Esophagus (tissue), 2 donors: Measurements from ENCODE around the gene PYDC1. TPM values are rescaled to one million over a fixed set of nuclear protein-coding genes. Genes with fewer than 3 reads are reported as not detected.
"Not testable (repeated sequence)": the region's sequence is repeated elsewhere in the genome, so short reads cannot be mapped to it uniquely, and the experiment has no call there.

Experiments
- H3K27ac ChIP-seq, 2 donors: one replicate each; pipeline ENCODE4 v1.5.1; 2013; ENCODE audit warnings: low read depth in 2 of 2, mild to moderate bottlenecking in 2 of 2, inconsistent platforms in 1 of 2, low read length in 1 of 2, moderate library complexity in 1 of 2
- H3K27me3 ChIP-seq, 2 donors: one replicate each; pipeline ENCODE4 v1.6.1; 2013; ENCODE audit warnings: low read length in 2 of 2, control low read depth in 1 of 2, mild to moderate bottlenecking in 1 of 2; ENCODE audit not compliant: insufficient read depth in 2 of 2, control insufficient read depth in 1 of 2
- H3K36me3 ChIP-seq, 2 donors: one replicate each; pipeline ENCODE4 v1.6.1; 2013; ENCODE audit warnings: low read length in 1 of 2; ENCODE audit not compliant: control insufficient read depth in 2 of 2, insufficient read depth in 2 of 2
- H3K4me1 ChIP-seq, 2 donors: one replicate each; pipeline ENCODE4 v1.6.1; 2013; ENCODE audit warnings: low read length in 1 of 2; ENCODE audit not compliant: control insufficient read depth in 2 of 2, insufficient read depth in 2 of 2
- H3K4me3 ChIP-seq, 2 donors: one replicate each; pipeline ENCODE4 v1.5.1; 2013; ENCODE audit warnings: low read length in 2 of 2, mild to moderate bottlenecking in 2 of 2, low read depth in 1 of 2, moderate library complexity in 1 of 2
- H3K9me3 ChIP-seq, 2 donors: one replicate each; pipeline ENCODE4 v1.6.1; 2013; ENCODE audit warnings: mild to moderate bottlenecking in 2 of 2, low read depth in 1 of 2, low read length in 1 of 2, moderate library complexity in 1 of 2; ENCODE audit not compliant: control insufficient read depth in 2 of 2, insufficient read depth in 1 of 2
- WGBS, 2 donors: extraction: QIAGEN DNeasy Blood & Tissue Kit; methylation state at CpG; one replicate each; pipeline ENCODE4 v1.1.7; 2013; 5-methylcytosine and 5-hydroxymethylcytosine counted together
- polyA plus RNA-seq, 2 donors: library from polyadenylated mRNA; stranded (reverse); fragments of 200-250 nt; gene quantifications; one replicate each; pipeline ENCODE4 v1.2.3, GENCODE V29; 2013
- donor health status: healthy with polysubstance abuse.
- donor health status: Bipolar disorder and iron deficiency.

The PYDC1 gene
- polyA plus RNA-seq, 2 donors, result not detected

- H3K27me3 ChIP-seq, result no peaks in the 10 kb centered on the region
- peaks cover 5 to 13% of the 10 kb centered on the region in 2 donors for H3K4me1 ChIP-seq
- H3K36me3 ChIP-seq, result peaks cover 0 to 21% of the 10 kb centered on the region in 2 donors
- H3K9me3 ChIP-seq, result no peaks in the 10 kb centered on the region
- H3K4me3 ChIP-seq, result no peak overlapping the region
- H3K27ac ChIP-seq, result no peak overlapping the region
- WGBS, 2 donors, result 51 to 54% methylated on average over 7 of the region's 7 CpGs
These were observed 18.6 kb downstream of the PYDC1 start for GRCh38 chr16:31198207-31198882.

- peaks cover 5 to 6% of the 10 kb centered on the region in 2 donors for H3K4me1 ChIP-seq
- H3K27ac ChIP-seq, result no peak overlapping the region
- peaks cover 9 to 26% of the 10 kb centered on the region in 2 donors for H3K36me3 ChIP-seq
- H3K27me3 ChIP-seq, result no peaks in the 10 kb centered on the region
- 88% methylated on average over 17 of the region's 17 CpGs for WGBS, 2 donors
- no peaks in the 10 kb centered on the region for H3K9me3 ChIP-seq
- H3K4me3 ChIP-seq, result no peak overlapping the region
These were observed 20.4 kb downstream of the PYDC1 start for GRCh38 chr16:31196324-31197088.

- H3K27ac ChIP-seq, H3K27me3 ChIP-seq, H3K9me3 ChIP-seq, H3K4me3 ChIP-seq, H3K4me1 ChIP-seq: not testable (repeated sequence)
- H3K36me3 ChIP-seq, result peaks cover 15 to 26% of the 10 kb centered on the region in 2 donors
- 95 to 97% methylated on average over 11 of the region's 11 CpGs for WGBS, 2 donors
These were observed 21.1 kb downstream of the PYDC1 start for GRCh38 chr16:31195861-31196260.

GRCh38 chr16:31194898-31195297, 22.0 kb downstream of the PYDC1 start:
- Histone ChIP-seq H3K9me3 (no peaks in the 10 kb centered on the region), H3K4me1 (peaks cover 0 to 2% of the 10 kb centered on the region in 2 donors), H3K4me3 (no peak overlapping the region), H3K27me3 (no peaks in the 10 kb centered on the region), H3K27ac (no peak overlapping the region), H3K36me3 (peaks cover 21 to 36% of the 10 kb centered on the region in 2 donors)
- WGBS, 2 donors, result 78% methylated on average over 7 of the region's 7 CpGs

- Histone ChIP-seq H3K27me3 (no peaks in the 10 kb centered on the region), H3K4me1 (peaks cover 0 to 2% of the 10 kb centered on the region in 2 donors), H3K9me3 (no peaks in the 10 kb centered on the region), H3K27ac (no peak overlapping the region), H3K4me3 (no peak overlapping the region), H3K36me3 (peaks cover 28 to 36% of the 10 kb centered on the region in 2 donors)
- 87 to 98% methylated on average over 2 of the region's 2 CpGs for WGBS, 2 donors
These were observed 23.1 kb downstream of the PYDC1 start for GRCh38 chr16:31193874-31194273.

GRCh38 chr16:31192856-31193642, 23.9 kb downstream of the PYDC1 start:
- 89 to 91% methylated on average over 16 of the region's 16 CpGs for WGBS, 2 donors
- Histone ChIP-seq H3K4me1 (peaks cover 0 to 2% of the 10 kb centered on the region in 2 donors), H3K36me3 (peaks cover 34 to 38% of the 10 kb centered on the region in 2 donors)

GRCh38 chr16:31191697-31192428, 25.1 kb downstream of the PYDC1 start:
- WGBS, 2 donors, result 83 to 88% methylated on average over 5 of the region's 5 CpGs

More at GRCh38 chr16:31192856-31193642, 23.9 kb downstream of the PYDC1 start:
- Histone ChIP-seq H3K4me3 (no peak overlapping the region), H3K9me3 (no peaks in the 10 kb centered on the region), H3K27ac (no peak overlapping the region), H3K27me3 (no peaks in the 10 kb centered on the region)

GRCh38 chr16:31190818-31191444, 26.0 kb downstream of the PYDC1 start:
- no peaks in the 10 kb centered on the region for H3K9me3 ChIP-seq
- no peaks in the 10 kb centered on the region for H3K27me3 ChIP-seq
- WGBS, 2 donors, result 93 to 94% methylated on average over 17 of the region's 17 CpGs
- no peak overlapping the region for H3K27ac ChIP-seq
- H3K4me3 ChIP-seq, result no peak overlapping the region
- peaks cover 39 to 49% of the 10 kb centered on the region in 2 donors for H3K36me3 ChIP-seq
- peaks cover 0 to 2% of the 10 kb centered on the region in 2 donors for H3K4me1 ChIP-seq

More at GRCh38 chr16:31191697-31192428, 25.1 kb downstream of the PYDC1 start:
- H3K9me3 ChIP-seq, result no peaks in the 10 kb centered on the region
- no peak overlapping the region for H3K4me3 ChIP-seq
- no peaks in the 10 kb centered on the region for H3K27me3 ChIP-seq
- peaks cover 0 to 2% of the 10 kb centered on the region in 2 donors for H3K4me1 ChIP-seq
- peaks cover 35 to 45% of the 10 kb centered on the region in 2 donors for H3K36me3 ChIP-seq
- H3K27ac ChIP-seq, result no peak overlapping the region
